Inferior parietal cortex (tissue), 1 donor: ENCODE results near the gene CACNA1F.

Experiments used
- DNase-seq: peaks from one replicate; pipeline ENCODE4 v3.0.0-alpha.2; 2016; ENCODE audit errors: extremely low spot score

The CACNA1F gene

DNA sequence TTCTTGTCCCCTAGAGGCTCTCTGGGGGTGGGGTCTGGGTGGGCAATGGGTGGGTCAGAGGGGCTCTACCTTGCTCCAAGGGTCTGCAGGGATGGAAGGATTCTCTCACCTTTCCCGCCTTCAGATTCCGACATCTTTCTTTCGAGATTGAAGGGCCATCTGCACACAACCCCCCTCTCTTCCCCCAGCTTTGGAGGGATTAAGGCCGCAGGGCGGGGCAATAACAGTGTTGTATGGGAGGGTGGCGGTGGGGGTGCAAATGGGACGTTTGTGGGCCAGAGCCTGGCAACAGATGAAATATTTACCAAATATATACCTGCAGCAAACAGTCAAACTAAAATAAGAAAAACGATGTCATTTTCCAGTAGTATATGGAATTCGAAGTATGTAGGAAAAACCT is at the start of gene CACNA1F:
Gene CACNA1F, minus strand, starts transcription at position 165 of the 400 bp plus-strand sequence. Its CDS starts 31 bp downstream, at position 134.
- no peak for DNase-seq

GRCh38 chrX:49282647-49283011 is 49.5 kb upstream of the CACNA1F start:
- DNase-seq, result peak; percentile 19

GRCh38 chrX:49278081-49278480 is 44.9 kb upstream of the CACNA1F start:
- no peak for DNase-seq

- DNase-seq, result no peak
Measured at GRCh38 chrX:49277535-49277830, 44.3 kb upstream of the CACNA1F start.

DNA sequence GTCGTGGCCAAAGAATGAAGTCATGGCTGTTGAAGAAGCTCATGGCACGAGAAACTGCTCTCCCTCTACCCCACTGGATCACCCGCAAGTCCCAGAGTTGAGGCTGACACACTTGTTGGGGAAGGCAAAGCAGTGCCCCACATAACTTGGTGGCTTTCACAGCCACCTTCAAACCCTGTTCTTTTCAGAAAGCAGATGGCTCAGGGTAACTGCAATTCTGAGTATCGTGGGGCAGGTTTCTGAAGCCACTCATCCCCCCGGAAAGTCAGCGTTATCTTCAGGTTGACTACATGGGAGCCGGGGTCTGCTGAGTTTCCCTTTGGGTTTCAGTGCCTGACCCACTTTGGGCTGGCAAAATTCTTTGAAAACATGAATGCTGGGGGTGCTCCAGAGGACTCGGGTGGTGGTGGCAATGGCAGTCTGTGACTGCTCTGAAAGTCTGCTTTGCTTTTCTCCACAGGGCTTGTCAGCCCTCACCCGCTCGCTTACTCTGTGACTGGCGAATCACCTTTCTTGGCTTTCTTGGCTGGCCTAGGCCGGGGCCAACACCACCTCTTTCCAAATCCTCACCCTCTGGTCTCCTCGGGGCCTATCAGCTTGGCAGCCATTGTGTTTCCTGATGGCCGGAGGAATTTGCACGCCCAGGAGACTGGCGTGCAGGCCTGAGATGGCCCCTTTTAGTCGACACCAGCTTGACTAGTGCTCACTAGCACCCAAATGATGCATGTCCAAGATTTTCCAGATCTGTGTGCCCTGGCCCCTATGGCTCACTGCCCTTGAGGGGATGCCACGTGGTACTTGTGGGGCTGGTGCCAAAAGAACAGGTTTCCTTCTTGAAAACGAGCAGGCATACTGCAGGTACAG is 43.8 kb upstream of the CACNA1F start:
- no peak for DNase-seq

GRCh38 chrX:49276207-49276606 is 43.1 kb upstream of the CACNA1F start:
- no peak for DNase-seq

- no peak for DNase-seq
Measured at GRCh38 chrX:49273181-49273727, 40.1 kb upstream of the CACNA1F start.

DNA sequence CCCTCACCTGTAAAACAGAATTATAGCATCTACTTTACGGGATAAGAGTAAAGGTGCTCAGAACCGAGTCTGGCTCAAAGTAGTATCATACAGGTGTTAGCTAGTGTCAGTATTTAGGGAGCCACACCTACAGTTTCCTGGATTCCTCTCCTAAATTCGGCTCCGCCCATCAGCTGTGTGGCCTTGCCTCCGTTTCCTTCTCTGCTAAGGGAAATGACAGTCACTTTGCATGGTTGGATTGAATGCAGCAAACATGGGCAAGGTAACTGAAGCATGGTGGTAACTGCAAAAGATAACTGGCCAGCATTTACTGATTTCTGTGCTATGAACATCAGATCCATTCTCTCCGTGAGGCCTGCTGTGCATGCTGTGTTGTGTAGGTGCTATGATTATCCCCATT is 39.3 kb upstream of the CACNA1F start:
- DNase-seq, result no peak

- no peak for DNase-seq
Measured at GRCh38 chrX:49271341-49271740, 38.2 kb upstream of the CACNA1F start.

- no peak for DNase-seq
Measured at GRCh38 chrX:49270249-49270921, 37.2 kb upstream of the CACNA1F start.

DNA sequence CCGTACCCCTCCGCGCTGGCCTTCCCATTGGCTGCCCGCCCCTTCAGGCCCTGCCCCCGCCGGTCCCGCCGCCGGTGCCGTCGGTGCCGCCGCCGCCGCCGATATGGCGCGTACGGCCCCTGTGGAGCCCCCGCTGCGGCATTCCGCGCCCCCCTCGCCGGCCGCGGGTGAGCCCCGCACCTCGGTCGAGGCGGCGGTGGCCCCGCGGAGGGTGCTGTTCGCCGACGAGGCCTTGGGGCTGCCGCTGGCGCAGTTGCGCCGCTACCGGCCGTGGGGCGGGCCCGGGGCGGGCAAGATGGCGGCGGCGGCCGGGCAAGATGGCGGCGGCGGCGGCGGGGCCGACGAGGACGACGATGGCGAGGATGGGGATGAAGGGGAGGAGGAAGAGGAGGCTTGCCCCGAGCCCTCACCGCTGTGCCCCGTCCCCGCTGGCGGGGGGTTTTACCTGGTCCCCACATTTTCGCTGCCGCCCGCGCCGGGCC is 36.7 kb upstream of the CACNA1F start, which contains the start of gene PPP1R3F:
Gene PPP1R3F, plus strand, starts transcription at position 27 of the 482 bp plus-strand sequence. Its CDS starts 77 bp downstream, at position 104.
- no peak for DNase-seq

- peak; percentile 94 for DNase-seq
Measured at GRCh38 chrX:49269010-49269766, 36.0 kb upstream of the CACNA1F start.

GRCh38 chrX:49268702-49269009 is 35.5 kb upstream of the CACNA1F start:
- no peak for DNase-seq

GRCh38 chrX:49266523-49267445 is 33.6 kb upstream of the CACNA1F start:
- no peak for DNase-seq

DNA sequence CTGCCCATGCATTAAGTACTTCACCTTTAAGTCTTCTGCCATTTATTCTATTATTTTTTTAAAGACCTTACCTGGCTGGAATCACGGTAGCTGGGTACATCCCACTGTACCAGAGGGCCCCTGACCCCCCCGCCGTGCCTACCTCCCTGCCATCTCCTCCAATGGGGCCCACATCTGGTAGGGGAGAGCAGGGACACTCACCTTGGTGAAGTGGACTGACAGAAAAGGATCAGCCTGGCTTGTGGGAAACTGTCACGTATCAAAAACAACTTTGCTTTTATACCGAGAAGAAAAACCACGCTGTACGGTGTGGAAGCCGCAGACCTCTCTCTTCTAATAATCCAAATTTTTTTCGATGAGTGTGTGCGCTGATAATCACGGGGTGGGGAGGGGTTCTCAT is 31.3 kb upstream of the CACNA1F start, which contains the start of gene FOXP3:
Gene FOXP3, minus strand, starts transcription at position 251 of the 400 bp plus-strand sequence. CDS start 6,205 bp downstream, outside the sequence.
- no peak for DNase-seq

- no peak for DNase-seq
Measured at GRCh38 chrX:49263631-49264030, 30.5 kb upstream of the CACNA1F start.

GRCh38 chrX:49262603-49263002 is 29.5 kb upstream of the CACNA1F start:
- DNase-seq, result no peak

DNA sequence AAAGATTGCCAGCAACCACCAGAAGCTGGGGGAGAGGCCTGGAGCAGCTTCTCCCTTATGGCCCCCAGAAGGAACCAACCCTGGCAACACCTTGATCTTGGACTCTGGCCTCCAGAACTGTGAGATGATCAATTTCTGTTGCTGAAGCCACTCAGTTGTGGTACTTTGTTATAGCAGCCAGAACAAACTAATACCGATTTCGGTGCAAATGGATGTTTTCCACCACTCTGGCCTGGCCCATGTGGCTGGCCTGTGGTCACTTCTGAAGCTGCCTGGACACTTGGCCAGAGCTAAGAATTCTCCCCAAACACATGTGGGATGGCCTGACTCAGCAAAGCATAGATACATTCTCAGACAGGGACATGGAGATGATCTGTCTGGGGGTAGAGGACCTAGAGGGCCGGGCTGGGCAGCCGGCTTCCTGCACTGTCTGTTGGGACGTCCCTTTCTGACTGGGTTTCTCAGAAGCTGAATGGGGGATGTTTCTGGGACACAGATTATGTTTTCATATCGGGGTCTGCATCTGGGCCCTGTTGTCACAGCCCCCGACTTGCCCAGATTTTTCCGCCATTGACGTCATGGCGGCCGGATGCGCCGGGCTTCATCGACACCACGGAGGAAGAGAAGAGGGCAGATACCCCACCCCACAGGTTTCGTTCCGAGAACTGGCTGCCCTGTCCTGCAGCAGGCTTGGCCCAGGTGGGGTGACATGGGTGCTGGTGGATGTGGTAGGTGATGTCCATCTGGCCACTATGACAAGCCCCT is 27.3 kb upstream of the CACNA1F start:
- no peak for DNase-seq

GRCh38 chrX:49258749-49259124 is 25.6 kb upstream of the CACNA1F start:
- DNase-seq, result no peak
